IMR-90 (cell line): ENCODE measurements around the gene MVP. TPM values are rescaled to one million over a fixed set of nuclear protein-coding genes. Genes with fewer than 3 reads are reported as not detected.

Experiments used
- ATAC-seq: fragments of 200-7000 bp; cut with Tn5 transposase; 2 replicates; pipeline ENCODE4 v1.9.1; 2020; ENCODE audit warnings: low read depth, mild to moderate bottlenecking, moderate library complexity
- BruUV-seq: library from RNA; stranded (reverse); fragments of 400-500 nt; replicated peaks from 2 replicates; lab custom pipeline; 2021; lab: Mats Ljungman, UMichigan
- CTCF ChIA-PET: fragments of 300-600 bp; formaldehyde crosslinking; extraction: SDS; loops from one replicate; lab custom pipeline; 2021; ENCODE audit warnings: antibody characterized with exemption; lab: Yijun Ruan, JAX
- POLR2A ChIA-PET: fragments of 300-600 bp; sonication (Branson Sonifier 250); formaldehyde crosslinking; loops from one replicate; lab custom pipeline; 2022; ENCODE audit warnings: antibody characterized with exemption; ENCODE audit not compliant: unreplicated experiment; lab: Charles Lee
- DNase-seq: peaks from one replicate; pipeline ENCODE4 v3.0.0; 2013
- H2AFZ ChIP-seq: replicated peaks from 2 replicates; pipeline ENCODE3; 2013; ENCODE audit warnings: low read length, mild to moderate bottlenecking; ENCODE audit not compliant: poor library complexity
- H2AK5ac ChIP-seq: 2 replicates; pipeline ENCODE4 v1.6.1; 2013; ENCODE audit warnings: low read depth, low read length, inconsistent platforms
- H2AK9ac ChIP-seq: replicated peaks from 2 replicates; pipeline ENCODE3; 2013; ENCODE audit warnings: mild to moderate bottlenecking, low read depth, low read length, moderate library complexity; ENCODE audit not compliant: poor library complexity
- H2BK120ac ChIP-seq: 2 replicates; pipeline ENCODE4 v1.6.1; 2013; ENCODE audit warnings: low read depth, low read length, inconsistent platforms
- H2BK15ac ChIP-seq: 3 replicates; pipeline ENCODE4 v1.6.1; 2013; ENCODE audit warnings: low read depth, low read length, inconsistent platforms
- H2BK20ac ChIP-seq: 2 replicates; pipeline ENCODE4 v1.6.1; 2013; ENCODE audit warnings: low read depth, mild to moderate bottlenecking, inconsistent platforms, low read length, moderate library complexity
- H2BK5ac ChIP-seq: 2 replicates; pipeline ENCODE4 v1.6.1; 2013; ENCODE audit warnings: mild to moderate bottlenecking, low read depth, low read length, inconsistent platforms; ENCODE audit not compliant: poor library complexity, severe bottlenecking
- H3K14ac ChIP-seq: replicated peaks from 2 replicates; pipeline ENCODE4 v1.6.1; 2013; ENCODE audit warnings: low read depth, low read length, inconsistent platforms
- H3K18ac ChIP-seq: 2 replicates; pipeline ENCODE4 v1.6.1; 2013; ENCODE audit warnings: low read depth, low read length, control low read depth
- H3K23ac ChIP-seq: 2 replicates; pipeline ENCODE4 v1.6.1; 2013; ENCODE audit warnings: low read depth, low read length, inconsistent platforms
- H3K27ac ChIP-seq: 2 replicates; pipeline ENCODE4 v1.5.1; 2013; ENCODE audit warnings: mild to moderate bottlenecking, control low read depth, low read length; ENCODE audit not compliant: insufficient read depth
- H3K27me3 ChIP-seq: 2 replicates; pipeline ENCODE4 v1.6.1; 2013; ENCODE audit warnings: low read length; ENCODE audit not compliant: control insufficient read depth, insufficient read depth
- H3K36me3 ChIP-seq: 2 replicates; pipeline ENCODE4 v1.6.1; 2013; ENCODE audit warnings: low read length, mixed read lengths; ENCODE audit not compliant: control insufficient read depth, insufficient read depth
- H3K4ac ChIP-seq: 2 replicates; pipeline ENCODE4 v1.6.1; 2013; ENCODE audit warnings: low read depth, low read length, inconsistent platforms
- H3K4me1 ChIP-seq: 2 replicates; pipeline ENCODE4 v1.6.1; 2013; ENCODE audit warnings: low read length, mixed read lengths; ENCODE audit not compliant: control insufficient read depth, insufficient read depth
- H3K4me2 ChIP-seq: 2 replicates; pipeline ENCODE4 v1.6.1; 2013; ENCODE audit warnings: low read depth, mild to moderate bottlenecking, control low read depth, low read length, moderate library complexity
- H3K4me3 ChIP-seq: 2 replicates; pipeline ENCODE4 v1.5.1; 2013; ENCODE audit warnings: low read depth, mild to moderate bottlenecking, control low read depth, low read length, moderate library complexity; ENCODE audit not compliant: insufficient read depth
- H3K56ac ChIP-seq: 2 replicates; pipeline ENCODE4 v1.6.1; 2013; ENCODE audit warnings: low read length, inconsistent platforms; ENCODE audit not compliant: insufficient read depth; ENCODE audit errors: extremely low read depth
- H3K79me1 ChIP-seq, 2 experiments: 2 replicates each; pipeline ENCODE4 v1.6.1; 2013; ENCODE audit warnings: low read length in 2 of 2, inconsistent platforms in 1 of 2, low read depth in 1 of 2
- H3K9ac ChIP-seq: 2 replicates; pipeline ENCODE4 v1.6.1; 2013; ENCODE audit warnings: low read depth, low read length, control low read depth
- H3K9me1 ChIP-seq: 2 replicates; pipeline ENCODE4 v1.6.1; 2013; ENCODE audit warnings: low read length, inconsistent platforms; ENCODE audit not compliant: insufficient read depth
- H3K9me3 ChIP-seq: 2 replicates; pipeline ENCODE4 v1.6.1; 2013; ENCODE audit warnings: low read length; ENCODE audit not compliant: control insufficient read depth, insufficient read depth
- H4K20me1 ChIP-seq: 2 replicates; pipeline ENCODE4 v1.6.1; 2013; ENCODE audit warnings: low read length, inconsistent platforms; ENCODE audit not compliant: insufficient read depth
- H4K5ac ChIP-seq: 2 replicates; pipeline ENCODE4 v1.6.1; 2013; ENCODE audit warnings: mild to moderate bottlenecking, low read depth, low read length, control low read depth
- H4K8ac ChIP-seq, 2 experiments: 2 replicates each; pipeline ENCODE4 v1.6.1; 2013; ENCODE audit warnings: low read depth in 2 of 2, low read length in 2 of 2, control low read depth in 1 of 2, inconsistent platforms in 1 of 2
- H4K91ac ChIP-seq: 2 replicates; pipeline ENCODE4 v1.6.1; 2013; ENCODE audit warnings: low read depth, low read length, inconsistent platforms; ENCODE audit not compliant: insufficient read depth
- FOS ChIP-seq: fragments of 150-350 bp; IDR thresholded peaks from 2 replicates; pipeline ENCODE4 v1.6.1; 2016; ENCODE audit warnings: low read depth, low read length
- MXI1 ChIP-seq: IDR thresholded peaks from 2 replicates; pipeline ENCODE4 v1.6.1; 2012; ENCODE audit warnings: low read depth, mild to moderate bottlenecking, low read length, moderate library complexity, borderline replicate concordance
- WGBS, 2 experiments: methylation state at CpG; one replicate each; pipeline versions ENCODE4 v1.1.5 to v1.1.7; 2013; ENCODE audit warnings: missing lambda C conversion rate in 2 of 2; ENCODE audit not compliant: insufficient read length in 1 of 2; ENCODE audit errors: extremely low coverage in 2 of 2; 5-methylcytosine and 5-hydroxymethylcytosine counted together
- dilution Hi-C: fragments of 300-500 bp; cut with HindIII; formaldehyde crosslinking; loops from one replicate; pipeline ENCODE4 v1.14.3; 2018; ENCODE audit warnings: low sequenced_read_pairs; ENCODE audit not compliant: unreplicated experiment
- in situ Hi-C: fragments of 300-500 bp; cut with MboI; formaldehyde crosslinking; loops from 3 replicates; pipeline ENCODE4 v1.14.3; 2019; ENCODE audit warnings: low sequenced_read_pairs, inconsistent platforms, mixed read lengths
- intact Hi-C: fragments of 100-400 bp; cut with micrococcal nuclease; formaldehyde crosslinking; loops from 2 replicates; pipeline ENCODE4 v1.10.0; 2022
- polyA plus RNA-seq, 3 experiments: library from polyadenylated mRNA; depleted of rRNA; stranded (reverse); fragments of >200 nt; gene quantifications; 2 replicates each; pipeline ENCODE4 v1.2.3, GENCODE V29; 2012; ENCODE audit warnings: low replicate concordance in 1 of 3
- total RNA-seq: library from RNA; depleted of rRNA; stranded (reverse); fragments of >200 nt; gene quantifications from 2 replicates; pipeline ENCODE4 v1.2.3, GENCODE V29; 2012
- TF ChIP-seq, protein P1 (sequence below): fragments of 150-350 bp; IDR thresholded peaks from 2 replicates; pipeline ENCODE4 v1.6.1; 2017; ENCODE audit warnings: mild to moderate bottlenecking, antibody characterized with exemption, low read length, low read depth

MVP gene
- total and polyA plus RNA-seq, 2 of the 4 experiments (the other 2 are of a cell fraction) = 204 to 319 TPM

DNA sequence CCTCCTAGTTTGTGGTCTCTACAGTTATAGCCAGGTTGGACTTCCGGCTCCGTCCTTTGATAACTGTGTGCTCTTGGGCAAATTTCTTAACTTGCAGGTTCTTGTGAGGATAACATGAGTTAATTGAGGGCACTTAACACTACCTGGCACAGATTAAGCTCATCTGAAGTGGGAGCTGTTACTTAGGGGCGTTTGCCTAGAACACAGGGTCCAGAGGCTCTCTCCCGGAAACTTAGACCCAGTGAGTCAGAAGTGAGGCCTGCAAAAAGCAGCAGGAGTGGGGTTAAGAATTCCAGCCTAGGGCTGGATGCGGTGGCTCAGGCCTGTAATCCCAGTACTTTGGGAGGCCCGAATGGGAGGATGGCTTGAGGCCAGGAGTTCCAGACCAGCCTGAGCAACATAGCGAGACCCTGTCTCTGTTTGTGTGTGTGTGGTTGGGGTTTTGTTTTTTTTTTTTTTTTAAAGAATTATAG lies 1.4 kb downstream of the MVP start:
- H3K79me1 ChIP-seq = peaks cover 25 to 70% of the 10 kb centered on the region in 2 experiments; a peak in 3 of 4 replicates
- peak overlapping the region; percentile 85 for H3K4me3 ChIP-seq
- peak overlapping the region; percentile 92 for H4K91ac ChIP-seq
- WGBS, 2 experiments = no CpG with 5 or more reads among the region's 7 CpGs
- no peaks in the 10 kb centered on the region for H3K27me3 ChIP-seq
- peaks cover 21% of the 10 kb centered on the region for H3K9me1 ChIP-seq
- ChIA-PET POLR2A (interaction anchor here (0.6 kb wide), 1 partner anchor 8 kb away, joined by 4 read pairs; no protein-coding TSS in a partner anchor), CTCF (interaction anchor here (0.6 to 1.8 kb wide), 2 partner anchors 27 to 594 kb away, joined by 3 to 7 read pairs; no protein-coding TSS in a partner anchor)
- intact Hi-C loops = loop anchor here (5.0 kb wide), 1 partner anchor 41 kb away; the partner anchor contains the start of gene CDIPT
- in situ Hi-C loops = no loop called here
- peak overlapping the region; percentile 88 for H3K27ac ChIP-seq
- peak overlapping the region; percentile 57 for H3K18ac ChIP-seq
- peak; percentile 79 for DNase-seq
- H3K56ac ChIP-seq = peak overlapping the region; percentile 94
- peak overlapping the region; percentile 90 for H3K4me2 ChIP-seq
- peak overlapping the region; percentile 97 for H2AK5ac ChIP-seq
- ATAC-seq = peak; percentile 22
- H2BK15ac ChIP-seq = peak overlapping the region; percentile 52; the same call in 2 of the 3 replicates
- peaks cover 12% of the 10 kb centered on the region for H4K20me1 ChIP-seq
- peak overlapping the region; percentile 86 for H2BK5ac ChIP-seq
- TF ChIP-seq, protein P1, sequence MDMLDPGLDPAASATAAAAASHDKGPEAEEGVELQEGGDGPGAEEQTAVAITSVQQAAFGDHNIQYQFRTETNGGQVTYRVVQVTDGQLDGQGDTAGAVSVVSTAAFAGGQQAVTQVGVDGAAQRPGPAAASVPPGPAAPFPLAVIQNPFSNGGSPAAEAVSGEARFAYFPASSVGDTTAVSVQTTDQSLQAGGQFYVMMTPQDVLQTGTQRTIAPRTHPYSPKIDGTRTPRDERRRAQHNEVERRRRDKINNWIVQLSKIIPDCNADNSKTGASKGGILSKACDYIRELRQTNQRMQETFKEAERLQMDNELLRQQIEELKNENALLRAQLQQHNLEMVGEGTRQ = no peak
- TF ChIP-seq MXI1 = no peak
- 0 out of 2 replicates have a peak, but pooled peaks have one; percentile 34 for TF ChIP-seq FOS
- H3K14ac ChIP-seq = peak overlapping the region; percentile 99
- peak overlapping the region; percentile 76 for H2BK120ac ChIP-seq
- no peak overlapping the region for H2AFZ ChIP-seq
- no TSS peak for BruUV-seq
- peak overlapping the region; percentile 65; the same call in 1 of the 2 replicates for H2BK20ac ChIP-seq
- H3K4me1 ChIP-seq = peaks cover 31% of the 10 kb centered on the region
- H3K9me3 ChIP-seq = no peaks in the 10 kb centered on the region
- H4K8ac ChIP-seq = peak overlapping the region; percentile 68 to 95
- H3K36me3 ChIP-seq = peaks cover 6% of the 10 kb centered on the region
- dilution Hi-C loops = no loop called here
- peak overlapping the region; percentile 100 for H2AK9ac ChIP-seq
- peak overlapping the region; percentile 93 for H3K4ac ChIP-seq
- H3K23ac ChIP-seq = peak overlapping the region; percentile 94
- H4K5ac ChIP-seq = peak overlapping the region; percentile 88
- peak overlapping the region; percentile 88 for H3K9ac ChIP-seq
